Femur (tissue), 1 donor: ENCODE results near the gene KIF6.
A peak's percentile ranks its signal among the peaks of the same experiment; 100 is the strongest.

Experiments
- DNase-seq: peaks from one replicate; pipeline ENCODE4 v3.0.0-alpha.2; 2017

Gene KIF6

DNA sequence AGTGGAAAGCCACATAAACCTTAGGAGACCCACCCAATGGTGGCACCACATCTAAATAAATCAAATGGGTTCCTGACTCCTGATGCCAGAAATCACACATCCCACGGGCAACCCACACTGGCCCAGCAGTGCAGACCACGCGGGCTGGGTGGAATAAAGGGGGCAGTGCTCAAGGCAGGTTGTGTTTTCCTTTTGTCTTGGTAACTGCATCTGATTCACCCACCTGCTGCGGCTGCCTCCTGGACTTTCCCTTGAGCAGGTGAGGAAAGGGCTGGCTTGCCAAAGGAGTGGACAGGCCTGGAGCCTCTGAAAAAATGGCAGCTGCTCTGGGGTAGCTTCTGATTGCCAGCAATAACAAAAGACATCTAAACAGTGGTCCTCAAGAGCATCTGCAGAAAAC is 283.2 kb downstream of the KIF6 start:
- DNase-seq = no peak

GRCh38 chr6:39441301-39441700 is 283.9 kb downstream of the KIF6 start:
- no peak for DNase-seq

DNA sequence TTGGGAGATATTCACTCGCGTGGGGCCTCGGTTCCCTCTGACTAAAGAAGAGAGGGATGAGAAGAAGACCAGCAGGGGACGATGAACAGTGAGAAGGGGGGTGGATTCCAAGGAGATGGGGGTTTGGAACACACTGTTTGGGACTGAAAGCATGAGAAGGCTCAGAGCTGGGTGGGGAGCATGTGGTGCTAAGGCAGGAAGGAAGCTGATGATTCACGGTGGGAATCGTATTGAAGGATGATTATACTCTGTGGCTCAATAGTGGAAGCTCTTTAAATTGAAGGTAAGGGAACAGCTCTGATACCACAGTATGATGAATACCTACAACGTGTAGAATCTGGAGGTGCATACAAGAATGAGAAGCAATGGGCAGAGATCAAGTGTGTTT is 285.2 kb downstream of the KIF6 start:
- DNase-seq = no peak

DNA sequence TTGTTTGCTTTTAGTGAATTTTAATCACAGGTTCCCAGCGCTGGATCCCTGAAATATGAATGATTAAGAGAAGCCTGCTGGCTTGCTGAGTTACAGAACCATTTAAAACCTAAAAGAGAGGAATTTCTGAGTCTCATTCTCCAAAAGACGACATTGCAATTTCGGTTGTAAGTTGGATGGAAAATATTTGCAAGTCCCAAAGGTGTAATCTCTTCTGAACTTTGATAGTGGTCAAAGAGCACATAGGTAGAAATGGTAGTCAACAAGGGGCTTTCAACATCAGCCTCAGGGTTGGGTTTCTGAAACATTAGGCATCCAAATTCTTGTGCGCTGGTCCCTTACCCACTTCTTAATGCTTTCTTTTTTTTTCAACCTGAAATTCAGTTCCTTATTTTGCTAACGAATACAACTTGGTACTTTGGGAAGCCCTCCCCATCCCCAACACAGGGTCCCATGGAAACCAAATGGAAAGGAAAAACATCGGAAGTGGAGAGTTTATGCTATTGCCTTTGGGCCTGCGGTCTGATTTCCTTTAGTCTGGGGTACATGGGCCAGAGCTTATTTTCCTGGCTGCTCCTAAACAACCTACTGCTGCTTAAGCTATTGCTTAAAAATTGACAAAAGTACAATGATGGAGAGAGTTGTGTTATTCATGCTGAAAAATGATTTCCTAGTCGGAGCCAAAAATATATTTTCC is 285.7 kb downstream of the KIF6 start:
- no peak for DNase-seq

DNA sequence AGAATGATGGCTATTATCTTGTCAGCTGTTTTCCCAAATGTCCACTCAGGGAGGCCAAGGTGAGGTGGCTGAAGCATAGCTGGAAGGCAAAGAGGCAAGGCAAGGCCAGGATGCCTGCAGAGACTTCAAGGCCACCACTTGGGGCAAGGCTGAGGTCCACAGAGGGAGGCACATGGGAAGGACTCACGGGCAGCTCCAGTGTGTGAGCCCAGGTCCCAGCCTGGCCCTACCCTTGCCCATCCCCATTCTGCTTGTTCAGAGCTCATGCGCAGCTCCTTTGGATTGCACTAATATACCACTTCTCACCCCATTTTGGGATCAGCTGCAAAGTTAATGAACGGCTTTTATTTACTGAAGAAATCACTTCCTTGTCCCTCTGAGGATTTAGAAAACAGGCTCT is 291.6 kb downstream of the KIF6 start:
- no peak for DNase-seq

DNA sequence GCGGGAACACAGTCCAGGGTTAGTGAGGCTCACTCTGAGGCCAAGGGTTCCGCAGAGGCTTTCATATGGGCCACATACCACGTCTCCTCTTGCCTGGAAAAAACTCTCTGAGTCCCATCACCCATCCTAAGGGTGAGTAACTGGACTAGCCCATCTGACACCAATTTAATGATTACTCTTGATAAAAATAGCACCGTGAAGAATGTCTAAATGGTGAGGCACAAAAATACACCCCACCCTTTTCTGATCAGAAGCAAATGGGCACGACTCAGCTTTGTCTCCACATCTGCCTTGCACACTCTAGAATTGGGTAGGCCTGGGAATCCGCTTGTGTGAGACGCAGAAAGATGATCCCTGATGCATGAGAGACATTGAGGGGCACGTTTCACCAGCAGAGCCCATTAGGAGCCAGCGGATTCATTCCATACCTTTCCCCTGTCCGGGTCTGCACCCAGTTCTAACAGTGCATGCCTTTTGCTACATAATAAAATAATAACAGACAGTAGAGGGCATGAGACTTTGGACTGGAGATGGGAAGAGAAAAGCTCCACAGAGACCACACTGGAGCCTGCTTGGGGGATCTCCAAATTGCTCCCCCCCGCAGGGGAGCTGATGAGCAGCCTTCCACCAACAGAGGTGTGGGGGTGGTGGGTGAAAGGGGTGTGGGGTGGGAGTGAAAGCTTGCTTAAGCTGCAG is 292.7 kb downstream of the KIF6 start:
- no peak for DNase-seq

GRCh38 chr6:39430871-39431523 is 294.2 kb downstream of the KIF6 start:
- peak; percentile 73 for DNase-seq

- no peak for DNase-seq
Measured at GRCh38 chr6:39430446-39430845, 294.8 kb downstream of the KIF6 start.

GRCh38 chr6:39428816-39429215 is 296.4 kb downstream of the KIF6 start:
- no peak for DNase-seq

DNA sequence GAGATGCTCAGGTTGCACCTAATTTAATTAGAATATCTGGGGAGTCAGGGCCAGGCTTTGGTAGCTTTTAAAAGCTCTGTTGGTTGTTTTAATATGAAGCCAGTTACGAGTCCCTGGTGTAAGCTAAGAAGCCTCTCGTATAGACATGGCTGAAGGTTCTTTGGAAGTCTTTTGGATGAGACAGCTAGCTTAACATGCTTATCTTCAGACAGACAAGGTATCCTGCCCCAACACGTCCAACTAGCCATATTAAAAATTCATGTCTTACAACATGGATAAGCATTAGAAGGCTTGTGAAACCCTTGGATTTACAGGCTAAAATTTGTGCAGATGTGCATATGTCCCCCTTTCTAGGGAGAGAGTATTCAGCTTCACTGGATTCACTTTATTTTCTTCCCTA is 297.1 kb downstream of the KIF6 start:
- no peak for DNase-seq

- DNase-seq = no peak
Measured at GRCh38 chr6:39426073-39426456, 299.1 kb downstream of the KIF6 start.

- no peak for DNase-seq
Measured at GRCh38 chr6:39425346-39426072, 299.7 kb downstream of the KIF6 start.

DNA sequence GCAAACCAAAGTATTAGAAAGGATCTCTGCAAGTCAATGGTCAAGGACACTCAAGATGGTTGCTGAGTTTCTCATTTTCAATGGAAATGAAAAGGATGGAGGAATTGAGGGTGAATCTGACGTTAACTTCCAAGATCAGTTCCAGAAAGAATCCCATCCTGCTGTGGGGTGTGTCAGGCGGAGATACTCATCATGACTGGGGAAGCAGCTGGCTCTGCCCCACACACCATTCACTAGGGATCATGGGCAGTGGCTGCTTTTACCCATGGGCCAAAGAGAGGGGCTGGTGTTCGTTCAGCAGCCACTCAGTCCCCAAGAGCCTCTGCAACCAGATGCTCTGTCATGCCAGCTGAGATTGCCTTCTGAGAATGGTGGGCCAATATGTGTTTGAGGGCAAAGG is 300.4 kb downstream of the KIF6 start:
- DNase-seq = no peak

DNA sequence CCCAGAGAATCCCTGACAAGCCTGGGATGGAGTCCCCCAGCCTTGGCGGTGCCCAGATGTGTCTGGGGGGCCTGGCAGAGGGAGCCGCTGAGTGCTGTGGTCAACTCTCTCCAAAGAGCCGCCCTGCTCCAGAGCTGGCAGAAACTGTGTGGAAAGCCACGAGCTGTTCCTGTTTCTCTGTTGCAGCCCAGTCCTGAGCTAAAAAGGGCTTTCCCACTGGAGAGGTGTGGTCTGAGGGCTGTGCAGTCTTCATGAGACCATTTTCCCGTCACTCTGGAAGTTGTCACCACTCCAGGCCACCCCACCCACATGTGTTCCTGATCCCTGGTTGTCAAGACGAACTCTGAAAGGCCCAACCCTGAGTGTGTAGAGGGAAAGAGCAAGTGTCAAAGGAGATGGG is 303.0 kb downstream of the KIF6 start:
- DNase-seq = peak; percentile 83

DNA sequence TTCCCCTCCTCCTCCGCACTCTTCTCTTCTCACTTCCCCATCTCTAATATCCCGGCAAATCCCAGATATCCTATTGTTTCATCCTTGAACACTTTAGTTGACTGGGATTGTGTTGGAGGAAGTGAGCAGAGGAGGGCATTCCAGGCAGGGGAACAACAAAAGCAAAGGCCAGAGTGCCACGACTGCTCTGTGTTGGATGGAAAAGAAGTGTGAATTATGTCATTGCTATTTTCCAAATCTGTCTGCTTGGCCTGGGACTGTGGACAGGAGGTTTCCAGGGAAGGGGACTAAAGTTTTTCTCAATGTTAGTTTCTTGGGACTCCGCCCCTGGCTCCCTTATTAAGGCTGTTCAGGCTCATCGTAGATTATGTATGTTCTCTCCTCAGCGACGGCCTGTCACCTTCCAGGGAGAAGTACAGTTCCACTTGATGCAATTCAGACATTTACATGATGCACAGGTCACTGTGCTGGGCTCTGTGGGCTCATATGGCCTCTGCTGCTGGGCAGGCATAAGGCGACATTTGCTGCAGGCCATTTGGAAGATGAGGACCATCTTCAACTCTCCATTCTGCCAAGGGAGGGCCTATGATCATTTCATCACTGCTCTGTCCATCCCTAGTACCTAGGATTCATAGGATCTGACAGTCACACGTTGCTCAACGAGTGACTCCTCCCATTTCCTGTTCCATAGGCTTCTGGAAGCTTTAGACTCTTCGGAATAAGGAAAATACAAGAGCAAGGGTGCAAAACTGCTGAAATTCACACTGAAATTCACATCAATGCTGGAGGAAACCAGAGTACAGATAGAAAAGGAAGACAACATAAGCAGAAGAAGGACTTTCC is 303.6 kb downstream of the KIF6 start:
- no peak for DNase-seq

DNA sequence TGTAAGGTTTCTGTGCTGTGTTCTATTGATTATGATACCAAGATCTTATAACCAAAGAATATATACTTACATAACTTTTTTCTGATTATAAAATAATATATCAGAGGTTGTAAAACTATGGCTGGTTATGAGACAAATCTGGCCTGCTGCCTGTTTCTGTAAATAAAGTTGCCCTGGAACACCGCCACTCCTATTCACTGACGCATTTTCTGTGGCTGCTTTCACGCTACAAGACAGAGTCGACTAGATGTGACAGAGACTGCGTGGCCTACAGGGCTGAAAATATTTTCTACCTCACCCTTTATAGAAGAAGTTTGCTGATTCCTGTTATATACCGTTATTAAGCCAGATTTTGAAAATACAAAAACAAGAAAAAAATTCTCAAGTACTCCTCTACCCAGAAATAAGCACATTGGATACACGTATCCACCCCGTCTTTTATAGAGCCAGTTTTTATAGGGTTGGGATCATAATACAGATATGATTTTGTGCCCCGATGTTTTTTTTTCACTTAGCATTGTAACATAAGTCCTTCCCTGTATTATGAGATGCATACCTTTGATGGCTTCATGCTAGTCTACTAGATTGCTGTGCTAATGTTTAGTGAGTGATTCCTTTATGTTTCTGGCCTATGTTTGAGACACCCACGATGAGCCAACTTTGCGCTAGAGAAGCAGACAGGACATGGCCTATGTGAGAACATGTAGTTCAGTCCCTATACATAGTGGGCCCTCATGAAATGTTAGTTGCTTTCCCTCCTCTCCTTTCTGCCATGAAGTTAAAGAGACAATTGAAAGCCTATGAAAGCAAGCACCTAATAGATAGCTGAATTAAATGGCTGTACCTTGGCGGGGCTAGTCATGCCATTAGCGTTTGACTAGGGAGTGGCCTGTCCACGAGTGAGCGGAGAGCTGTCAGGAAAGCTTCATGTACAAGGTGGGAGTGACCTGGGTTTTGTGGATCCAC is 304.6 kb downstream of the KIF6 start:
- peak; percentile 69 for DNase-seq

GRCh38 chr6:39419607-39420006 is 305.6 kb downstream of the KIF6 start:
- DNase-seq = no peak

GRCh38 chr6:39417440-39417839 is 307.8 kb downstream of the KIF6 start:
- DNase-seq = no peak

DNA sequence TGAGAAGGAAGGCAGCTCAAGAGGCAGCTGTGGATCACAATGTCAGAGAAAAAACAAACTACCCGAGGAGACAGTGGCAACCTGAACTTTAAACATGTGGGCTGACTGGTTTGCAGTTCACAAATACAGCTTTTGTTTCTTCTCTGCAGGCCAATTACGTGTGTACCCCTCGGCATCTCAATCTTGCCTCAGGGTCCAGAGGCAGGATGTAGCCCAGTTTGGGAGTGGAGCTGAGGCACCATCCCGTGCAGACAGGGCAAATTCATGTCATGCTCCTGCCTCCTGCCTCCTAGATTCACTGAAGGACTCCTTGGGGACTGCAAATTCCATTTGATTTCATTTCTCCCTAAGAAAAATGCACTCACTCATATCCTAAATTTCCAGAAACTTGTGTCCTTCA is 308.5 kb downstream of the KIF6 start:
- no peak for DNase-seq

GRCh38 chr6:39416026-39416425 is 309.2 kb downstream of the KIF6 start:
- no peak for DNase-seq

DNA sequence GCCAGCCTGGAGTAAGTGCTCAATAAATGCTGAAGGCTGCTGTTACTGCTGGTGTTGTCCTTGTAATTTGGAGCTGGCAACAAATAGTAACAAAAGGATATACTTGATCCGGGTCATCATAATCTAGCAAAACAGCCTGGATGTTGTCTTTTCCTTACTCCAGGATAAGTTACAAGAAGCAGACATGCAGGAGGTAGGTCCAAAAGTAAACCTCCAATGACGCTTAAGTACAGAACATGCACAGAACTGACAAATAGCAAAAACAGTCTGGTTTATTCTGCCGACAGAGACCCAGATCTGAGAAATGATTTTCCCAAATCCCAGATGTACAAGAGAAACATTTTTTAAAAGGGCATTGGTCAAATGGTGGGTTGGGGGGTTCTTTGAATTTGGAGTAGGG is 309.7 kb downstream of the KIF6 start:
- no peak for DNase-seq
